Natural killer cell (primary cell): ENCODE results near the gene SNAPC2. TPM values are rescaled to one million over a fixed set of nuclear protein-coding genes. Genes with fewer than 3 reads are reported as not detected.

Experiments
- ATAC-seq, 3 donors: fragments of 150-1000 bp in 2 of 3; fragments of 200-7000 bp in 1 of 3; cut with Tn5 transposase; 1 replicate in 1 of 3; 2 replicates in 2 of 3; pipeline ENCODE4 v1.10.0; 2021; ENCODE audit warnings: mild to moderate bottlenecking in 2 of 3, moderate library complexity in 2 of 3
- DNase-seq, 2 donors: peaks; one replicate each; pipeline versions ENCODE4 v3.0.0 to v3.0.0-alpha.2; 2013 to 2021; ENCODE audit warnings: mixed read lengths in 1 of 2
- H3K27ac ChIP-seq: one replicate; pipeline ENCODE4 v1.5.1; 2013; ENCODE audit warnings: mild to moderate bottlenecking, low read length
- H3K27me3 ChIP-seq: one replicate; pipeline ENCODE4 v1.6.1; 2013; ENCODE audit warnings: low read length; ENCODE audit not compliant: control insufficient read depth, insufficient read depth
- H3K36me3 ChIP-seq: one replicate; pipeline ENCODE4 v1.6.1; 2013; ENCODE audit warnings: low read length; ENCODE audit not compliant: control insufficient read depth, insufficient read depth
- H3K4me1 ChIP-seq: one replicate; pipeline ENCODE4 v1.6.1; 2013; ENCODE audit warnings: low read length; ENCODE audit not compliant: control insufficient read depth, insufficient read depth
- H3K4me3 ChIP-seq: one replicate; pipeline ENCODE4 v1.5.1; 2013; ENCODE audit warnings: low read length
- H3K9me3 ChIP-seq: one replicate; pipeline ENCODE4 v1.6.1; 2013; ENCODE audit warnings: low read length; ENCODE audit not compliant: control insufficient read depth, insufficient read depth
- H3K27ac Mint-ChIP-seq, 2 donors: one replicate each; pipeline ENCODE4 v1.8.0; 2022; ENCODE audit warnings: mild to moderate bottlenecking in 2 of 2, mixed read lengths in 2 of 2, moderate library complexity in 1 of 2
- H3K27me3 Mint-ChIP-seq, 2 donors: one replicate each; pipeline ENCODE4 v1.8.0; 2022; ENCODE audit warnings: low read depth in 2 of 2, mixed read lengths in 2 of 2
- H3K36me3 Mint-ChIP-seq: one replicate; pipeline ENCODE4 v1.8.0; 2022; ENCODE audit warnings: mixed read lengths
- H3K4me1 Mint-ChIP-seq, 2 donors: one replicate each; pipeline ENCODE4 v1.8.0; 2022; ENCODE audit warnings: mixed read lengths in 2 of 2
- H3K4me3 Mint-ChIP-seq: one replicate; pipeline ENCODE4 v1.8.0; 2022; ENCODE audit warnings: mild to moderate bottlenecking, moderate library complexity, mixed read lengths
- H3K9me3 Mint-ChIP-seq, 2 donors: one replicate each; pipeline ENCODE4 v1.8.0; 2022; ENCODE audit warnings: mixed read lengths in 2 of 2
- CTCF ChIP-seq: fragments of 200-600 bp; IDR thresholded peaks from one replicate; pipeline ENCODE4 v1.8.0; 2022; ENCODE audit warnings: antibody characterized with exemption
- WGBS: methylation state at CpG from one replicate; pipeline ENCODE4 v1.1.7; 2013; ENCODE audit warnings: missing lambda C conversion rate; ENCODE audit not compliant: insufficient coverage; 5-methylcytosine and 5-hydroxymethylcytosine counted together
- intact Hi-C: fragments of 100-400 bp; cut with micrococcal nuclease; formaldehyde crosslinking; loops from one replicate; pipeline ENCODE4 v1.14.2; 2022
- total RNA-seq, 4 donors: library from RNA; stranded (reverse); fragments of 120-200 nt in 1 of 4; gene quantifications; one replicate each; pipeline versions ENCODE4 v1.2.3 to v1.2.4, GENCODE V29; 2013 to 2022

Gene SNAPC2
- total RNA-seq, 3 donors from 2014 or later (not counting 1 experiment from before 2014, with no cell fraction given) = 22.1 to 32.4 (median 27.1) TPM

- Histone ChIP-seq H3K9me3 (no peaks in the 10 kb centered on the region), H3K36me3 (peaks cover 11% of the 10 kb centered on the region), H3K27ac (no peak overlapping the region), H3K4me1 (peaks cover 49% of the 10 kb centered on the region), H3K4me3 (no peak overlapping the region), H3K27me3 (peaks cover 9% of the 10 kb centered on the region)
- DNase-seq (no peak), ATAC-seq (no peak)
- Mint-ChIP-seq H3K4me3 (peak overlapping the region; percentile 49), H3K4me1 (peaks cover 16 to 40% of the 10 kb centered on the region in 2 donors), H3K36me3 (no peaks in the 10 kb centered on the region), H3K27ac (peak overlapping the region in 1 of 2 donors; percentile 62), H3K27me3 (peaks cover 0 to 9% of the 10 kb centered on the region in 2 donors), H3K9me3 (no peaks in the 10 kb centered on the region)
- intact Hi-C loops = no loop called here
- TF ChIP-seq CTCF = no peak
- WGBS = 91% methylated on average over 8 of the region's 8 CpGs
These were observed 2.7 kb downstream of the SNAPC2 start for GRCh38 chr19:7922836-7923195.

- DNase-seq = no peak
- WGBS = 69% methylated on average over 29 of the region's 31 CpGs
- peaks cover 16 to 36% of the 10 kb centered on the region in 2 donors for H3K4me1 Mint-ChIP-seq
- no peaks in the 10 kb centered on the region for H3K36me3 Mint-ChIP-seq
- no peak overlapping the region for H3K27ac ChIP-seq
- no peaks in the 10 kb centered on the region for H3K9me3 Mint-ChIP-seq
- H3K9me3 ChIP-seq = no peaks in the 10 kb centered on the region
- peaks cover 7% of the 10 kb centered on the region for H3K27me3 ChIP-seq
- peaks cover 0 to 7% of the 10 kb centered on the region in 2 donors for H3K27me3 Mint-ChIP-seq
- peak overlapping the region; percentile 49 for H3K4me3 Mint-ChIP-seq
- H3K36me3 ChIP-seq = peaks cover 11% of the 10 kb centered on the region
- ATAC-seq = no peak
- intact Hi-C loops = no loop called here
- peaks cover 41% of the 10 kb centered on the region for H3K4me1 ChIP-seq
- TF ChIP-seq CTCF = no peak
- peak overlapping the region in 1 of 2 donors; percentile 62 for H3K27ac Mint-ChIP-seq
- no peak overlapping the region for H3K4me3 ChIP-seq
These were observed 3.4 kb downstream of the SNAPC2 start for GRCh38 chr19:7923295-7924191.

GRCh38 chr19:7924241-7924640, 4.1 kb downstream of the SNAPC2 start:
- intact Hi-C loops = no loop called here
- 93% methylated on average over 12 of the region's 12 CpGs for WGBS
- no peaks in the 10 kb centered on the region for H3K9me3 Mint-ChIP-seq
- no peaks in the 10 kb centered on the region for H3K9me3 ChIP-seq
- DNase-seq (no peak), ATAC-seq (no peak)
- H3K36me3 ChIP-seq = peaks cover 11% of the 10 kb centered on the region
- no peaks in the 10 kb centered on the region for H3K36me3 Mint-ChIP-seq
- H3K4me1 Mint-ChIP-seq = peaks cover 16 to 41% of the 10 kb centered on the region in 2 donors
- no peaks in the 10 kb centered on the region for H3K27me3 ChIP-seq
- peaks cover 37% of the 10 kb centered on the region for H3K4me1 ChIP-seq
- no peak overlapping the region for H3K27ac ChIP-seq
- H3K4me3 ChIP-seq = no peak overlapping the region
- peak overlapping the region in 1 of 2 donors; percentile 47 for H3K27ac Mint-ChIP-seq
- H3K27me3 Mint-ChIP-seq = peaks cover 0 to 7% of the 10 kb centered on the region in 2 donors
- peak overlapping the region; percentile 55 for H3K4me3 Mint-ChIP-seq
- no peak for TF ChIP-seq CTCF
